HG03439 (cell line): ENCODE measurements around the gene PLPP4.

Experiments
- ATAC-seq: cut with Tn5 transposase; IDR thresholded peaks from one replicate; pipeline ENCODE4 v1.9.1; 2021; ENCODE audit warnings: mild to moderate bottlenecking, moderate library complexity; ENCODE audit not compliant: unreplicated experiment

The PLPP4 gene

DNA sequence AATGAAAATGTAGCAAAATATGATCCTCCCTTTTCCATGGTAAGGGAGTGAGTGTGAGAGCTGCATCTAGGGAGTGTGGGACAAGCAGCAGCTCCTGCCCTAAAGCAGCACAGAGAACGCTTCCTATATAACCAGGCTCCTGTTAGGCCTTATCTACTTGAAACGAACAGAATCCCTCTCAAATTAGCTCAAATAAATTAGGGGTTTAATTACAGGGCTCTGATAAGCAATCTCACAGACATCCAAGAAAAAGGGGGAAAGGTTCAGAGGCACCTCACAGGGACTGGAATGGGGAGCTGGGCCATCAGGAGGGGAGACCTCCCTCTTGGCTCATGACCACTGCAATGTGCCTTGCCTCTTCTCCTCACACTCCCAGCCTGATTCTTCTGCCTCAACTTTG is 57.9 kb downstream of the PLPP4 start:
- ATAC-seq, result no peak

DNA sequence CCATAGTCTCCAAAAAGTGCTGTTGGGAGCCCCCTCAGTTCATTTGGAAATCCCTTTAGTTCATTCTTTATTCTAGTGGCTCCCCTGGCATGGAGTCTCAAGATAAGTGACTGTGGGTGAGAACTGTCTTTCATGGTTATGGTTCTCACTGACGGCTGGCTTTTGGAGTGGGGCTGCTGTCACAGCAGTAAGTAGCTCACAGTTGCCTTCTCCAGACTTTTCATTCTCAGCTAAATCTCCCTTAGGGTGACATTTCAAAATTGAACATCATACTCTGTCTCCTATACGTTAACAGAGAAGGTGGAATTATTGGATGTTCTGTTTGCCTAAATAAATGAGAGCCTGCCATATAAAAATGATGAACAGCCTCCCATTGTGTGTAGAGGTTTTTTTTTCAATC is 58.7 kb downstream of the PLPP4 start:
- ATAC-seq, result no peak

DNA sequence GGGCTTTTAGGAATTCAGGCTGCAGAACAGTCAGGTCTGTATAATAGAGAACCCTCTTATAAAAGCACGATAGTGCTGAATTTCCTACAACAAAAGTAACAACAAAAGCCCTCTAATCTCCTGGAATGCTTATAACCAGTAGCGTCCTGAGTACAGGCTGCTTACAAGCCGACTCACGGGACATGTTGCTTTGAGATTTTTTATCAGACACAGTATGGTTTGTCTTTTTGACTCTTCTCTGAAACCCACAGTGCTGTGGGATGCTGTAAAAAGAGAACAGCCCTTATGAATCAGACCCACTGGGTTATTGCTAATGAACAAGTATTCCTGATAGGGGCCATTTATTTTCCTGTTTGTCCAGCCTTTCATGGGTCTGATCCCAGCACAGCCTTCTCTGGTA is 59.4 kb downstream of the PLPP4 start:
- no peak for ATAC-seq

DNA sequence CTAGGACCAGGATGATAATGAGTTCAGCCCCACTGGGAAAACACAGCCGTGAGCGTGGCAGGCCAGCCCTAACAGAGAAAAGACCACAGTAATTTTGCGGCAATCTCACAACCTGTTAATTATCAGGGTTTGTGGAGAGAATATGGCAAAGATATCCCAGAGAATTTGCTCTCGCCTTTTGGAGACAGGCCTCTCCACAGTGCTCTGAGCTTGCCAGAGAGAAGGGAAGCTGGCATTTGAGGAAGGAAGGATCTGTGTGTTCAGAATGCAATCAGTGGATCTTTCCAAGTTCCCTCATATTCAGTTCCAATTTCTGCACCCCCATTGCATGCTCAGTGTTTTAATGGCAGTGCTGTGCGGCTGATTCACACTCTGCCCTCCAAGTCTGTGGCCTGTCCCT is 60.2 kb downstream of the PLPP4 start:
- ATAC-seq, result no peak

DNA sequence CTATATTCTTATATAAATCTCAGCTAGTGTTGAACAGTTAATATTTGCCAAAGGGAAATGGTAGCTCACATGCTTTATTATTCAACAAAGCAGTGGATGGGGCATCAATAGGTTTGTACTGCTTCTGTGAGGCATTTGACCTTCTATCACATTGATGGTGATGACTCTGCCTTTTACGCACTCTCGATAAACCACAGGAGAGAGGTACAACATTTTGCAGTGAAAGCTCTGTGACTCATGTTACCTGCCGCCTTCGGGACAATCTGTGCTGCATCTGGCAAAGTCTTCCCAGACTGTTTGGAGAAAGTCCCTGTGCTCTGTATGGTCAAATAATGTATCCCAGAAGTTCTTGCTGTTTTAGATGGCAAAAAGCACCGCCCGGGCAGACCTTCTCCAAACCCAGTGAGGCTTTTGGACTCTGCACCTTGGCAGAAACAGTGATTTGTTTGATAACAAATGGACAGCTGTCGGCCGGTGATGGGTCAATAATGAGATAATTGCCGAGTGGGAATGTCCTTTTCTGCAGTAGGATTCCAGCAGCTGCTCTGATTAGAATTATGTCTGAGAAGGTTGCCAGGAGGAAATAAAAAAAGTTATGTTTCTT is 61.0 kb downstream of the PLPP4 start:
- no peak for ATAC-seq

DNA sequence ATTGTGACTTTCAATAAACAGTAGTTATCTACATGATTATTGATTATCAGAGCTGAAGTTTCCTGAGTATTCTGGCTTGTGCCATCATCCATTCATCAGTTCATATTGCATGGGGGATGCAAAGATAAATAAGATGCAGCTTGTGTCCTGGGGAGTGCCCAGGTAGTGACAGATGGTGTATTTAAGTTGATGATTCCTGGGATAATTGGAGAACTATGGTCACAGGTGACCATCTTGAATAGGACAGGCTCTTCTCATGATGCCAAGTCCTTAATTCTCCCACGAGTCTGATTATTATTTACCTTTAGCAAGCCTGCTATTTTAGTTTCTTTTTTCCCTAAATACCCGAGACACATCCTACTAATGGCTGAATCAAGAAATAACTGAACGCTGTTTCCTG is 64.9 kb downstream of the PLPP4 start:
- ATAC-seq, result no peak

DNA sequence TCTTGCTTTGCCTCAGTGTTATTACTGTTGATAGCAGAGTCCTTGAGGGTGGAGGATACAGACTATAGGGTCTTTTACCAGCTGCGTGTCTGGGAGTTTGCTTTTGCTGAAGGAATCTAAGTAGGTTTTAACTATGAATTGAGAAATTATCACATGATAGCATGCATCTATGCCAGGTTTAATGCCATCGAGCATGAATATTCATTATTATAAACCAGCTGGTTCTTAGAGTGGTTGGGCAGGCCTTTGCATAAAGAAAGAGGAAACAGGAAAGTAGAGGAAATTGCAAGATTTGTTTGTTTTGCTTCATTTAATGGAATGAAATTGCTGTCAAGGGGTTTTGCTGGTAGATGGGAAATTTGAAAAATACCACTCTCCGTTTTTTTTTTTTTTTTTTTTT is 70.7 kb downstream of the PLPP4 start:
- ATAC-seq, result no peak

DNA sequence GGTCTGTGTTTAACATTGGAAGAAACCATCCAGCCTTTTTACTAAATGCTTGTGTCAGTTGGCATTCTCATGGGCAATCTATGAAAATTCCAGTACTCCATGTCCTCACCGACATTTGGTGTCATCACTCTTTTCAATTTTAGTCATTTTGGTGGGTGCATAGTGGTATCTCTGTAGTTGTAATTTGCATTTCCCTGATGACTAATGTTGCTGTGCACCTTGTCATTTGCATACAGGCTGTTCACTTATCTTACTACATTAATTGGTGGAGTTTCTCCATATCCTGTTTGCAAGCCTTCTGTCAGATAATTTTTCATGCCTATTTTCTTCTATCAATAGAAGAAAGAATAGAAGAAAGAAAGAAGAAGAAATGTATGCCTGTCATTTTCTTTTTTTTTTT is 73.7 kb downstream of the PLPP4 start:
- ATAC-seq, result no peak

DNA sequence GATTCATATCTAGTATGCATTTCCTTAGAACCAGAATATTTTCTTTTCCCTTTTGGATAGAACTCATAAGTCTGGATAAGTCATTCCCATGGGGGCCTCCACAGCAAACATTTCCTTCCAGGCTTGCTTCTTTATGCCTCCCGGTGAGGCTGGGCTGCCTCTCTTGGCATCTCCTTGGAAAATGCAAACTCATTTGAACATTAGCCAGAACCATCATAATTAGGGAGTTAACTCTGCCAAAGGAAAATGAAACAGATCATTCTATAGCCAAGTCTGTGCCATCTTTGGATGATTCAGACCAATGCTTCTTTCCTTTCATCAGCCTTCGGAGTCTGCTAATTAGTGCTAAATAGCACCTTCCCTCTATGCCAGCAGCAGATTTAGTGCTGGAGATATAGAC is 81.1 kb downstream of the PLPP4 start:
- ATAC-seq, result no peak

DNA sequence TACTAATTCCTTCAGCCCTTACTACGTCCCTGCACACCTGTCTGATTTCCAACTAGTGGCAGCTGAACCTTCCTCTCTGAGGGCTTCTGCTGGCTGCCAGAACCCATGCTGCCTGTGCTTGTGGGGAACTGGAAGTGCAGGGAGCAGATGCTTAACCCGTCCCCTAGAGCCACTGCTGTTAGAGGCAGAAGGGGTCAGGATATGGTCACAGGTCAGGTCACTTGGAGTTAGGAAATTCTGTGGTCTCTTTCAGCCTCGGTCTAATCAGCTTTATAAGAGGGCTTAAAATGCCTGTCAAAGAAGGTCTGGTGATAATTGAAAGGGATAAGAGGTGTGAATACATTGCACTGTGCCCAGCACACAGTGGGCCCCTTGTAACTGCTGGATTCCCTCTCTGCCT is 82.0 kb downstream of the PLPP4 start:
- no peak for ATAC-seq

DNA sequence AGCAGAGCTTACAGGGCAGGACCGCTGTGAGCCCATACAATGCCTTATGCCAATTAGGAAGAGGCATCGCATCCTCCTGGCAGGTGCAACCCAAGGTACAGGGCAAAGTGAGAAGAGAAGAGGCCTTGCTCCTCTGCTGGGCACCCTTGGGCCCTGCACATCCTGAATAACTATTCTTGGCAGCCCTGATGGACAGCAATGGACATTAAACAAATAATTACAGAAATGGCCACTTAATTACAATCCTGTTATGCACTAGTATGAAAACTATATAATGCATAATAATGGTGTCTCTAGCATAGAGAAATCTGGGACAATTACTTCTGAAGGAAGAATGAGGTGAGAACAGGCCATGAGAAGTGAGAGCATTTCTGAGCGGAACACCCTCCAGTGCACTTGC is 83.5 kb downstream of the PLPP4 start:
- no peak for ATAC-seq

DNA sequence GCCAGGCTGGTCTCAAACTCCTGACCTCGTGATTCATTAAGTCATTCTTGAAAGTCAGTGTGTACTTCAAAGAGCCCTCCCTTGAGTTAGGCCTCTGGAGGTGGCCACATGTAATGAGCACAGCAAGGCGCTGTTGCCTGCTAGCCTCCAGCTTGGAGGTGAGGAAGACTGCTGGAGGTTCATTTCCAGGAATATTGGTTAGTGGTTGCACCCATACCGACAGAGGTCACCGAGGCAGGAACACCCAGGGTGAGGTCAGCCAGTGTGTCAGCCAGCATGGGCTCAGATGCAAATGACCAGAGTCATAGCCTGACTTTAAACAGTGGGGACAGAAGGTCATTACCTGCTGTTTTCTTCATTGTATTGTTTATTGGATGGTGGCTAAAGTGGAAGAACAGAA is 85.0 kb downstream of the PLPP4 start:
- no peak for ATAC-seq

DNA sequence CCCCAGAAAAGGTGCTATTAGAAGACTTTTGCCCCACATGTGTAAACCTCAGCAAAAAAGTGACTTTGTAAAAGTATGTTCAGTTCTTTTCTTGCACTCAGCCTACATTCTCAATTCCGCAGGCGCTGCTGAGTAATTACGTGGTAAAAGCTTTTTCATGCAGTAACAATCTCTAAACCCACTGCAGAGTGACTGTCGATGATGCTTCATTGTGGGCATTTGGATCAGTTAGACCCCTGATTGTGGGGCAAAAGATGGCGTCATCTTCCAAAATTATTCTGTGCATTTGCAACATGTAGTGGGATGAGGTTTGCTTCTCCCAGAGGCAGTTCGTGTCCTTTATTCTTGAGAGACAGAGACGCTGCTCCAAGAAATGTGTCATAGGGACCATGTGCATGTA is 85.6 kb downstream of the PLPP4 start:
- no peak for ATAC-seq

DNA sequence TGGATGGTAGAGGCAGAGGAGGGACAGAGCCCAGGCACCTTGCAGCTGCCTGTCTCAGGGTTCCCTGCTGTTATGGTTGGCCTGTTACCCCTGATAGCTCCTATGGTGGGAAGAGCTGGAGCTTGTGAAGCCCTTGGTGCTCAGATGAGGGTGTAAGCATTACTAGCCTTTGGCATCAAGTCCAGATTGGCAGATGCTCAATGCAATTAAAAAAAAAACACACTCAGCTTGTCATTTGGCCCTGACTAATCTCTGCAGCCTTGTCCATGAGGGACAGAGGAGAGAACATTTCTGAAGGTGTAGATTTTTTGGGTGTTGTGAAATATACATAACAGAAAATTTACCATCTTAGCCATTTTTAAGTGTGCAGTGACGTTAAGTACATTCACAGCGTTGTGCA is 86.3 kb downstream of the PLPP4 start:
- no peak for ATAC-seq

DNA sequence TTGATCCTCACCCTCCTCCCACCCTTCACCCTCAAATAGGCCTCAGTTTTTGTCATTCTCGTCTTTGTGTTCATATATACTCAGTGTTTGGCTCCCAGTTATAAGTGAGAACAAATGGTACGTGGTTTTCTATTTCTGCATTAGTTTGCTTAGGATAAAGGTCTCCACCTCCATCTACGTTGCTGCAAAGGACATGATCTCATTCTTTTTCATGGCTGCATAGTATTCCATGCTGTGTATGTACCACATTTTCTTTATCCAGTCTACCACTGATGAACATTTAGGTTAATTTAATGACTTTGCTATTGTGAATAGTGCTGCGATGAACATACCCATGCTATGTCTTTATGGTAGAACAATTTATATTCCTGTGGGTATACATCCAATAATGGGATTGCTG is 91.2 kb downstream of the PLPP4 start:
- no peak for ATAC-seq

DNA sequence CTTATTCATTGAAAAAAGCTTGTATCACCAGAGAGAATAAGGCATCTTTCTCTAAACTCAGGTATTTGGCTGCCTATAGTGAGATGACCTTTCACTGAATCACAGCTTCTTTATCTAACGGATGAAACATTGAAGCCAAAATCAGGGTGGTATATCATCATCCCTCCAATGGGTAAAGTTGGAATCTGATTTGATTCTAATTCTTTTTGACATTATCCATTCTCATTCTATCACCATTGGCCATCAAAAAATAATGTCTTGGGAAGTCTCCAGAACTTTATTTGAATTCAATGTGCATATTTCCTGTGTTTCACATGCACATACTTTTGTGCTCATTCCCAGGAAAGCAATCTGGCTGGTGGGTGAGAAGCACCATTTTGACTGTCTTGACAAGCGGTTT is 95.2 kb downstream of the PLPP4 start:
- no peak for ATAC-seq

DNA sequence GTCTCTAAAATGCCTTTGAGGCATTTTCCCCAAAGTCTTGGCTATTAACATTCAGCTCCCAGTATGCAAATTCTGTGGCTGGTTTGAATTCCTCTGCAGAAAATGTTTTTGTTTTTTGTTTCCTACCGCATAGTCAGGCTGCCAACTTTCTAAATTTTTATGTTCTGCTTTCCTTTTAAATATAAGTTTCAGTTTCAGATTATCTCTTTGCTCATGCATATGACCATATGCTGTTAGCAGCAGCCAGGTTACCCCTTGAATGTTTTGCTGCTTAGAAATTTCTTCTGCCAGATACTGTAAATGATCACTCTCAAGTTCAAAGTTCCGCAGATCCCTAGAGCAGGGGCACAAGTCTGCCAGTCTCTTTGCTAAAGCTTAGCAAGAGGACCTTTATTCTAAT is 96.9 kb downstream of the PLPP4 start:
- no peak for ATAC-seq

DNA sequence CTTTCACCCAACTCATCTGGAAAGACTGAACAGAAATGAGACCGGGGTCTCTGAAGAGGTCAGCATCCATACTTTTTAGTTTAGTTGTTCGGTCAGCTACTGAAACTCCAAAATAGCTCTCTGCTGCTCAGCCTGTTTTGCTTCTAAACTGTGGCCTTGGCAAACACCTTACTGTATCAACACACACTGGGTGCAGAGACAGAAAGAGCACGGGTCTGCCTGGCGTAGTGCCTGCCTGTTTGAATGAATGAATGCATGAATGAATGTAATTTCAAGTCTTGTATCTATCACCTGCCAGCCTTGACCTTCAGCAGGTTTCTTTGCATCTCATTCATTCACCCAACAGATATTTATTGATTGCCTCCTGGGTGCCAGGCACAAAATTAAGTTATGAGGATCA is 98.4 kb downstream of the PLPP4 start:
- no peak for ATAC-seq

DNA sequence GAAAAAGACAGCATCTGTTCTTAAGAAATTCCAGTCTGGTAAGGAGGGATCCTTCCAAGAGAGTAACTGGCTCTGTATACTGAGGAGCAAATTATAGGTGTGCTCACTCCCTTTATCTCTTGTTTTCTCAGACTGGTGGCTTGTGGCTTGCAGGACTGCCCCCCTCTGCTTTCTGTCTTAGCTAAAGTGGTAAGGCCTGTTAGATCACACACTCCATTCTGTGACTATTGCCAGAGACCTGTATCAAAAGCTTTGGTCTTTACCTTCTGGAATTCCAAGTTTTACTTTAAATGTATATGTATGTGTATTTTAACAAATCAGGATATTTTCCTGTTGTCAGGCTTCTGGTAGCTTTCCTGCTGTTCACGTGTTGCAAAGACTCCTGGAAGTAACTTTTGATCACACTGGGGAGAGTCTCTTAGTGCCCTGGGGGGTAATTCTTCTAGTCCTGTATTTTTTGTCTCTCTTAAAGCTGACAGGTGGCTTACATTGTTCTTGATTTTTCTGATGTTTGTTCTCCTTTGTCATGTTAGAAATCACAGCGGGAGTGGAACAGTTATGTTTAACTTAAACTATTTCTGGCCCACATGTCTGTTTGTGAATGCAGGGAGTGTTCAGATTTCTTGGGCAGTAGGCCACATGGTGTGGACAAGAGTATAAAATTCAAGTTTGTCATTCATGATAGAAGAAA is 99.0 kb downstream of the PLPP4 start:
- ATAC-seq, result no peak

DNA sequence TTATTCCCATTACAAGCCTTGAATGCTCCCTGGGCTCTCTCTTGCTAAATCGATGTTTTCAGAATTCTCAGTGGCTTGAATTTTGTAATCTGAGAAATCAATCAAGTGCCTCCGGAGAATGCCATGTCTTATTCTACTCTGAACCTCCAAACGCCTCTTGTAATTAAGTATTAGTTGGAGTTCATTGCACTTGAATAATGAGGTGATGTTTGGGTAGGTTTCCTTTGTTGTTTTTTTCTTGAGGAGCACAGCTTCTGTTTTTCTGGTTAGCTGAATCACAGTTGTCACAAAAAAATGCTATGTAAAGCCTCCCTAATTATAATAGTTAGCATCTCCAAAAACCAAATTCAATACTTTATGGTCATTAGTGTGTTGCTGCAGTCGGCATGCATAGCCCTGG is 100.3 kb downstream of the PLPP4 start:
- no peak for ATAC-seq

DNA sequence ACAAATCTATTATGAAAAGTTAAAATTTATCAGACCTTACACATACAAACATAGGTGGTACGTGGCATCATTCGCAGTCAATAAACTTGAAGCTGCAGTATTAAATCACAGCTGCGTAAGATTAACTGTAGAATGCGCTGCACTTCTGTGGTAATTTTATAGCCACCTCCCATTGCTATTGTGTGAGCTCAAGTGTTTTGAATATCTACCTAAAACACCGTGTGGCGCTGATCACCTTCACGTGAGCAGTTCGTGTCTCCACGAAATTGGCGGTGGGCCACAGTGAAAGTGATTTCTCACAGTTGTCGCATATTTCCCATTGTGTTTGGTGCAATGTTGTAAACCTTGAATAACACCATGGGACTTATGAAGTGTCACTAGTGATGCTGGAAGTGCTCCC is 102.8 kb downstream of the PLPP4 start:
- ATAC-seq, result no peak

DNA sequence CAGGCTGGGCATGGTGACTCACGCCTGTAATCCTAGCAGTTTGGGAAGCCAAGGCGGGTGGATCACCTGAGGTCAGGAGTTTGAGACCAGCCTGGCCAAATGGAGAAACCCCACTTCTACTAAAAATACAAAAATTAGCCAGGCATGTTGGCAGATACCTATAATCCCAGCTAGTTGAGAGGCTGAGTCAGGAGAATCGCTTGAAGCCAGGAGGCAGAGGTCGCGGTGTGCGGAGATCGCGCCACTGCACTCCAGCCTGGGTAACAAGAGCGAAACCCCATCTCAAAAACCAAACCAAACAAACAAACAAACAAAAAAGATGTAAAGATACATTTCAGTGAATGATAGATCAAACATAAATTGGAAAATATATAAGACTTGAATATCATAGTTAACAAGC is 105.9 kb downstream of the PLPP4 start:
- no peak for ATAC-seq

DNA sequence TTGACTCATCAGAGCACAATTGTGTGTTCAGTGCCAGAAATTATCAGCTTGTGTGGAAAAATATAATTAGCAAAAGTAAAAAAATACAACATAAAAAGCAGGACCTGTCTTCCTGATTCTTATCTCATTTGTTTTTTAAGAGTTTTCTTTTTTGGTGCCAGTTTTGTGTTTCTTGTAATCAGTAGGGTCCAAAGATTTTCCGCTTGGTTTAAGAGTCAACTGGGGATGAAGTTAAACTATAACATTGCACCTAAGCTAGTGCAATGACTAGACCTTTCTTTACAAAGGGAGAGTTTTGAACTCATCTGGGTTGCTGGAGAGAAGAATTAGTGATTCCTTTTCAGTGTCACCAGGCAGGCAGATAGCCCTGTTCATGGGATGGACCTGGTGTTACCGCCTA is 113.4 kb downstream of the PLPP4 start:
- no peak for ATAC-seq
